H1 (cell line): ENCODE measurements around the gene HES2. TPM values are rescaled to one million over a fixed set of nuclear protein-coding genes. Genes with fewer than 3 reads are reported as not detected.

Source experiments
- CEBPB ChIP-seq: IDR thresholded peaks from 2 replicates; pipeline ENCODE4 v1.6.1; 2012; ENCODE audit warnings: low read depth, low read length
- SP2 ChIP-seq: IDR thresholded peaks from 2 replicates; pipeline ENCODE4 v1.6.1; 2012; ENCODE audit warnings: mild to moderate bottlenecking, low read length, inconsistent platforms
- polyA plus RNA-seq, 7 experiments: library from polyadenylated mRNA; depleted of rRNA in 3 of 7; stranded (reverse) in 5 of 7; unstranded in 2 of 7; fragments of >200 nt in 5 of 7; fragments of 200-250 nt in 2 of 7; gene quantifications; 1 replicate in 5 of 7; 2 replicates in 1 of 7; 4 replicates in 1 of 7; pipeline versions ENCODE4 v1.2.1 to v1.2.3, GENCODE V29; 2011 to 2013; ENCODE audit warnings: missing spikeins in 2 of 7, mixed read lengths in 2 of 7
- total RNA-seq: library from RNA; stranded (reverse); fragmentation: NEBNext Ultra II Directional; extraction: Animal tissue kit (Norgen Biotek cat#: 25700); gene quantifications from 2 replicates; pipeline ENCODE4 v1.2.1, GENCODE V29; 2021
- TF ChIP-seq, protein P1 (sequence below), 3 experiments: IDR thresholded peaks; 1 replicate in 2 of 3; 2 replicates in 1 of 3; pipeline versions ENCODE4 v1.5.1 to v1.6.1; 2011; ENCODE audit warnings: low read length in 3 of 3, mild to moderate bottlenecking in 3 of 3, inconsistent platforms in 2 of 3, low read depth in 1 of 3, moderate library complexity in 1 of 3; ENCODE audit not compliant: insufficient read depth in 1 of 3; ENCODE audit errors: control extremely low read depth in 1 of 3

Gene HES2
- total and polyA plus RNA-seq, 2 of the 8 experiments (the other 6 are each of a cell fraction or from before 2014, with no cell fraction given): 0.15 to 0.53 TPM

DNA sequence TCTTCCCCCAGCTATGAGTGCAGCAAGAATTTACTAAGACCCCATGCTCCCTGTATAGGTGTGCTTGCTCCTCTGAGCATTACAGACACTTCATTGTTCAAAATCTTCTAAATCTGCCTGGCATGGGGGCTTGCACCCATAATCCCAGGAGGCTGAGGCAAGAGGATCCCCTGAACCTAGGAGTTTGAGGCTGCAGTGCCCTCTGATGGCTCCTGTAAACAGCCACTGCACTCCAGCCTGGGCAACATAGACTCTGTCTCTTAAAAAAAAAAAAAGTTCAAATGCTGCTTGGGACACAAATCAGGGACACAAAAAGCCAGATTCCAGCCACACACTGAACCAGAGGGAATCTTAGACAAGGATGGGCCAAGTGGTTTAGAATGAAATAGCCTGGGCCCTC is 22.7 kb downstream of the HES2 start (continued):
- TF ChIP-seq, protein P1, sequence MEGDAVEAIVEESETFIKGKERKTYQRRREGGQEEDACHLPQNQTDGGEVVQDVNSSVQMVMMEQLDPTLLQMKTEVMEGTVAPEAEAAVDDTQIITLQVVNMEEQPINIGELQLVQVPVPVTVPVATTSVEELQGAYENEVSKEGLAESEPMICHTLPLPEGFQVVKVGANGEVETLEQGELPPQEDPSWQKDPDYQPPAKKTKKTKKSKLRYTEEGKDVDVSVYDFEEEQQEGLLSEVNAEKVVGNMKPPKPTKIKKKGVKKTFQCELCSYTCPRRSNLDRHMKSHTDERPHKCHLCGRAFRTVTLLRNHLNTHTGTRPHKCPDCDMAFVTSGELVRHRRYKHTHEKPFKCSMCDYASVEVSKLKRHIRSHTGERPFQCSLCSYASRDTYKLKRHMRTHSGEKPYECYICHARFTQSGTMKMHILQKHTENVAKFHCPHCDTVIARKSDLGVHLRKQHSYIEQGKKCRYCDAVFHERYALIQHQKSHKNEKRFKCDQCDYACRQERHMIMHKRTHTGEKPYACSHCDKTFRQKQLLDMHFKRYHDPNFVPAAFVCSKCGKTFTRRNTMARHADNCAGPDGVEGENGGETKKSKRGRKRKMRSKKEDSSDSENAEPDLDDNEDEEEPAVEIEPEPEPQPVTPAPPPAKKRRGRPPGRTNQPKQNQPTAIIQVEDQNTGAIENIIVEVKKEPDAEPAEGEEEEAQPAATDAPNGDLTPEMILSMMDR (IDR thresholded peaks at IDR 0.05; ENCODE audit: control extremely low read depth in 1 of 3, insufficient read depth in 1 of 3, low read depth in 1 of 3, low read length in 3 of 3): 0 out of 4 replicates have a peak, but pooled peaks of 1 of the 3 experiments have one; percentile 15
- no peak for TF ChIP-seq CEBPB
- TF ChIP-seq SP2: no peak
- TF ChIP-seq, all 59 proteins: peak for 3
